HTERT RPE-1 (cell line): Measurements from ENCODE around the gene CFDP1.

Experiments used
- in situ Hi-C: fragments of 300-500 bp; cut with MboI; formaldehyde crosslinking; loops from 4 replicates; pipeline ENCODE4 v1.14.3; 2020; ENCODE audit warnings: low sequenced_read_pairs

The CFDP1 gene

GRCh38 chr16:75377729-75378386, 55.4 kb downstream of the CFDP1 start:
- in situ Hi-C loops: no loop called here

- in situ Hi-C loops: no loop called here
Observed at GRCh38 chr16:75376475-75377161, 56.7 kb downstream of the CFDP1 start.

- in situ Hi-C loops: no loop called here
Observed at GRCh38 chr16:75374388-75374787, 58.9 kb downstream of the CFDP1 start.

GRCh38 chr16:75372236-75372856, 61.0 kb downstream of the CFDP1 start:
- in situ Hi-C loops: no loop called here

- in situ Hi-C loops: no loop called here
Observed at GRCh38 chr16:75371171-75371570, 62.1 kb downstream of the CFDP1 start.

- in situ Hi-C loops: no loop called here
Observed at GRCh38 chr16:75364286-75364791, 69.0 kb downstream of the CFDP1 start.

GRCh38 chr16:75362846-75363245, 70.5 kb downstream of the CFDP1 start:
- in situ Hi-C loops: no loop called here

- in situ Hi-C loops: no loop called here
Observed at GRCh38 chr16:75361936-75362335, 71.4 kb downstream of the CFDP1 start.

GRCh38 chr16:75354170-75354569, 79.1 kb downstream of the CFDP1 start:
- in situ Hi-C loops: no loop called here

GRCh38 chr16:75351183-75351582, 82.1 kb downstream of the CFDP1 start:
- in situ Hi-C loops: no loop called here

GRCh38 chr16:75345711-75346110, 87.6 kb downstream of the CFDP1 start:
- in situ Hi-C loops: no loop called here

- in situ Hi-C loops: no loop called here
Observed at GRCh38 chr16:75343941-75344340, 89.4 kb downstream of the CFDP1 start.

GRCh38 chr16:75343286-75343685, 90.0 kb downstream of the CFDP1 start:
- in situ Hi-C loops: no loop called here

- in situ Hi-C loops: no loop called here
Observed at GRCh38 chr16:75342308-75342811, 90.9 kb downstream of the CFDP1 start.

- in situ Hi-C loops: no loop called here
Observed at GRCh38 chr16:75341564-75342307, 91.6 kb downstream of the CFDP1 start.

- in situ Hi-C loops: no loop called here
Observed at GRCh38 chr16:75340741-75341491, 92.4 kb downstream of the CFDP1 start.

- in situ Hi-C loops: no loop called here
Observed at GRCh38 chr16:75337430-75337829, 95.9 kb downstream of the CFDP1 start.

GRCh38 chr16:75336521-75336920, 96.8 kb downstream of the CFDP1 start:
- in situ Hi-C loops: no loop called here

- in situ Hi-C loops: no loop called here
Observed at GRCh38 chr16:75333721-75334163, 99.6 kb downstream of the CFDP1 start.

GRCh38 chr16:75329943-75330342, 103.4 kb downstream of the CFDP1 start:
- in situ Hi-C loops: no loop called here
